NCI-H510A treated with DMSO at 0.1 percent for 48 hours (cell line): ENCODE data around the gene SPDYE2.
"Not testable (repeated sequence)": the region's sequence is repeated elsewhere in the genome, so short reads cannot be mapped to it uniquely, and the experiment has no call there.

Experiments
- DNase-seq: peaks from one replicate; lab custom pipeline; 2025; lab: John Stamatoyannopoulos, UW

The SPDYE2 gene

DNA sequence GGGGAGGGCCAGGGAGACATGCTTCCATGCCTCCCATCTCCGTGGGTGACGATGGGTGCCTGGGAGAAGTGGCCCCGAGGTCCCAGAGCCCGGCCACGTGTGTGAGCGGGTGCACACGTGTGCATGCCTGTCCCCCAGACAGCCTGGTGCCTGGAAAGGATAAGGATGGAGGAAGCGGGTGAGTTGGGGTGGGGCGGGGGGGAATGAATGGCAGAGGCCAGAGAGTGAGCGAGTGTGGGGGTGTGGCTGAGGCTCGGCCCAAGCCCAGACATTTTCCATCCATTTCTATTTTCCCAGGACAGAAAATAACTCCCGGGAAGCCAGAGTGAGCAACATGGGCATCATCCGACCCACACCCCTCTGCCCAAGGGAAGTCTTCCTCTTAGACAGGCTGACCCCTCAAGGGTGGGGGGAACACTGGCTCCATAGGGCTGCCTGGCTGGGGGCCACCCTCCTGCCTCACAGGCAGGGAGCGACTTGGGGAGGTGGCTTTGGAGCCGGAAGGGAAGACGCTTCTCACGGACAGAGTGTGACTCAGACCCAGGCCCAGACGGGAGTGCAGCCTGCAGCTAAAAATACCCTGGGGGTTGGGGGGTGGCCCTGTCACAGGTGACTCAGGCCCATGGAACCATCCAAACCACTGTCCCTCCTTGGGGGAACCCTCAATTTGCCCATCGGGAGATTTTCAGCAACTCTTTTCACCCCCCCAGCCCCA is 53.6 kb downstream of the SPDYE2 start:
- DNase-seq, result not testable (repeated sequence)

DNA sequence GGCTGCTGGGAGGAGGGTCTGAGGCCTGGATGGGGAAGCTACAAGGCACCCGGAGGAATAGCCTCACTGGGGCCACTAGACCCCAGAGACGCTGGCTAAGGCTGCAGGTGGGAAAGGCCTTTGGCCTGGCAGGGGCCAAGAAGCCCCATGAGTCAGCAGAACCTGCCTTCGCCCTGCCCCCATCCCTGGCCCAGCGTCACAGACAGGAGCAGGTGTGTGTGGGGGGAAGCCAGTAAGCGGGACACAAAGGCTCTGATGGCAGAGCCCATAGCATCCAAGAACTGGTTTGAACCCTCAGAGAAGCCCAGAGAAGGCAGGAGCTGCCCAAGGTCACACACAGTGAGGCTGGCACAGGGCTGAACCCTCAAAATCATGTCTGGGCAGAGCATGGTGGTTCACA is 55.8 kb downstream of the SPDYE2 start:
- DNase-seq, result not testable (repeated sequence)

DNA sequence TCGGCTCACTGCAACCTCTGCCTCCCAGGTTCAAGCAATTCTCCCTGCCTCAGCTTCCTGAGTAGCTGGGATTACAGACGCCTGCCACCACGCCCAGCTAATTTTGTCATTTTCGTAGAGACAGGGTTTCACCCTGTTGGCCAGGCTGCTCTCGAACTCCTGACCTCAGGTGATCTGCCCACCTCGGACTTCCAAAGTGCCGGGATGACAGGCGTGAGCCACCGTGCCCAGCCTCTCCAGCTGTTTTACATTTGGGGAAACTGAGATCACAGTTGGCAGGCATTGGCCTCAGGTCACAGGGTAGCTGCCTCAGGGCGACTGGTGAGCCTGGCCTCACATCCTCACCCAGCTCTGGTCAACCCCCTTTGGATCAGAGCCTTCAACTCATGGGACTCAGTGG is 58.7 kb downstream of the SPDYE2 start:
- not testable (repeated sequence) for DNase-seq

DNA sequence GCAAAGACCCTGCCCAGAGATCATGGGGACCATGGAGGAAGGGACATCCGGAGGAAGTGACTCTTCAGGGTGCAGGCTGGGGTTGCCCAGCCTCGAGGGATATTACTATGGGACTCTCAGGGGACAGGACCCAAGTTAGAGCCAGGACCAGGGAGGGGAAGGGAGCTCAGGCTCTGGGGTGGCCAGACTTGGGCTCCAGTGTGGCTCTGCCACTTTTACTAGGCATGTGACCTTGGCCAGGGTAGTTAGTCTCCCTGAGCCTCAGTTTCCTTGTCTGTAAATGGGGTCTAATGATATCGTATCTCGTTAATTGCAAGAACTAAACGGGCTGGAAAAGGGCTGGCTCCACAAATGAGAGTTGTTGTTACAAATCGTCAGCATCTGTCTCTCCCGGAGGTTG is 59.4 kb downstream of the SPDYE2 start:
- DNase-seq, result not testable (repeated sequence)

DNA sequence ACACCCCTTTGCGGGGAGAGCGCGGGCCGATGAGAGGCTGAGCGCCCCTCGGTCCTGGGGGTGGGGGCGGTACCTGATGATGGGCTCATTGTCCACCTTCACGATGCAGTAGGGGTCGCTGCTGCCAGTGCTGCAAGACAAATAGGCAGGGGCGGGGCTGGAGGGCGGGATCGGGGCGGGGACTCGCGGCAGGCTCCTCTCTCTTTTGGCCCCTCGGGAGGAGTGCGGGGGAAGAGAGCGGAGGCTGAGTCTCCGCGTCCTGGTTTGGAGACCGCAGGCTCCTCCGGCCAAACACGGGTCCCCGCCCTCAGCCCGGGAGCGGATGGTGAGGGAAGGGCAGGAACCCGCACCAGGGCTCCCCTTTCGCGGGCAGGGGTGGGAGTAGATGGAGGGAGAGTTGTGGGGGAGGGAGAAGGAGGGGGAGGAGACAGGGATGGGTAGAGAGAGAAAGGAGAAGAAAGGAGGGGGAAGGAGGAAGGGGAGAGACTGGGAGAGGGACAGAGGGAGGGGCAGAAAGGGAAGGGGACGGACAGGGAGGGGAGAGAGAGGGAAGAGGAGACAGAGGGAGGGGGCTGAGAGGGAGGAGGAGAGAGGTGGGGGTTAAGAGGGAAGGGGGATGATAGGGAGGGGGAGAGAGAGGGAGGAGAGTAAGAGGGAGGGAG is 60.1 kb downstream of the SPDYE2 start:
- not testable (repeated sequence) for DNase-seq

DNA sequence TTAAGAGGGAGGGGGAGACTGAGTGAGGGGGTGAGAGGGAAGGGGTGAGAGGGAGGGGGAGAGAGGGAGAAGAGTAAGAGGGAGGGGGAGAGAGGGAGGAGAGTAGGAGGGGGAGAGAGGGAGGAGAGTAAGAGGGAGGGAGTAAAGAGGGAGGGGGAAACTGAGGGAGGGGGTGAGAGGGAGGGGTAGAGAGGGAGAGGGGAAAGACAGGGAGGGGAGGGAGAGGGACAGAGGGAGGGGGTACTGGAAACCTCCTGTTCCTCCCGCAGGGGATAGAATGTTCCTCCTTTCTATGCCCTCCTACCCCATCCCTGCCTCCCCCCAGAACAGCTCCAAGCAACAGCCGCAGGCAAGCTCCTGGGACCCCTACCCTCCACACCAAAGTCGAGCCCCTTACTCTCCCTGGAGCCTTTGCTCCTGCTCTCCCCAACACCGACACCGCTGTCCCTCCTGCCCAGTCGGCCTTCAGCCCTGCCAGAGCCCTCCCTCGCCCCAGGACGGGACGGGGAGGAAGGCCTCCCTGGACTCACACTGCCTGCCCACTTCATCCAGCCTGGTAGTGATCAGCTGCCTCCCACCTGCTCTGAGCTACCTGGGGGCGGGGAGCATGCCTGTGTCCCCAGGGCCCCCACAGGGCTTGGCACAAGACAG is 60.8 kb downstream of the SPDYE2 start:
- not testable (repeated sequence) for DNase-seq
